Measurements from ENCODE around the gene NRBP1.
"Not testable (repeated sequence)": the region's sequence is repeated elsewhere in the genome, so short reads cannot be mapped to it uniquely, and the experiment has no call there.

The NRBP1 gene

DNA sequence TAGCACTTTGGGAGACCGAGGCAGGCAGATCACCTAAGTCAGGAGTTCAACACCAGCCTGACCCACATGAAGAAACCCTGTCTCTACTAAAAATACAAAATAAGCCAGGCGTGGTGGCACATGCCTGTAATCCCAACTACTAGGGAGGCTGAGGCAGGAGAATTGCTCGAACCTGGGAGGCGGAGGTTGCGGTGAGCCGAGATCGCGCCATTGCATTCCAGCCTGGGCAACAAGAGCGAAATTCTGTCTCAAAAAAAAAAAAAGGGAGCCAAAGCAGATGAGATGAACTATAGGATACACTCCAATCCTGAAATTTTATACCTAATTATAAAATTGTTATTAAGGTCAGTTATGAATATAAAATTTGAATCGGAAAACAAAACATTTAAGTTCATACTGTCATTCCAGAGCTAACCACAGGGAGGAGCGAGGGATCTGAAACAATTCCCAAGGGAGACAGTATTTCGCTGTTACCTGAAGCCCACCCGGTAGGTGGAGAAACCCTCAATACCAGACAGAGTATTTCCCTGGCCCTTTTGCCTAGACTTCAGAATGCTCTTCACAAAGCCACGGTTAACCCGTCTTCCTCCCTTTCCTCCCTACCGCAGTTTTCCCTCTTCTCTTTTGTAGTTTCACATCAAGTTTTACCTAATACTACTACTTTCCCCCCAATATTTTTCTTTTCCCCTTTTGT, 20.5 kb upstream of the NRBP1 start:
- no peak overlapping the region for H3K27ac ChIP-seq (ENCODE audit: low read depth, low read length)
- peaks cover 9% of the 10 kb centered on the region for H3K4me1 ChIP-seq (ENCODE audit: control insufficient read depth, insufficient read depth, low read length)
- no peak overlapping the region for H3K9ac ChIP-seq (ENCODE audit: low read length)

DNA sequence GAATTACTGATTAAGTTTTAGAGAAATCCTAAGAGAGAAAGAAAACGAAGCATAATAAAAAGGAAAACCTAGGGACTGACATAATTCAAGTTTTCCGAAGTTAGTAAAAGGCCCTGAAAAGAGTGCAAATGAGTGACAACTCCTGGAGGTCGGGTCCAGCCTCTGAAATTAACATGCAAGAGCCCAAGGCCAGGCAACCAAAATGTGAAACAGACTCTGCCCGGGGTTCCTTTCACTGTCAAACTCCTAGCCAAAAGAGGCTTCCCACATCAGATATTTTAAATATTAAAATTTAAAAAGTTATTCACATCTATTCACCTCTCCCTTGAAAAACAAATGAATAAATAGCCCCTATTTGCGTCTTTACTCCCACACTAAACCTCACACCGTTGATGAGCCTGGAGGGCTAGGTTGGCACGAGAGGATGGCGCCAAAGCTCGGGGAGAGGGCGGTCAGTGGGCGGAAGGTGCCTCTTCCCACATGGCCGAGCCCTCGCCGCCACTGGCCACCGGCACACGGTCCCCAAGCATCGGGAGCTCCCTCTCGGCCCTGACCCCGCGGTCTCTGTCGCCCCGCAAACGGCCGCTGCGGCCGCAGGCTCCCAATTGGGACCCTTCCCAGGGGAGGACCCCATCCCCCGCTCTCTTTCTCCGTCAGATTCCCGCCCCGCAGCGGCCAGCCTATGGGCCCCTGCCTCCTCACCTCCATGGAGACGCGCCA, 19.7 kb upstream of the NRBP1 start:
- H3K4me3 ChIP-seq (ENCODE audit: low read length): peak overlapping the region; percentile 79
- peak overlapping the region; percentile 68 for H3K9ac ChIP-seq (ENCODE audit: low read length)
- peak overlapping the region; percentile 63 for H3K27ac ChIP-seq (ENCODE audit: low read depth, low read length)
- no peaks in the 10 kb centered on the region for H3K27me3 ChIP-seq (ENCODE audit: control insufficient read depth, insufficient read depth, low read length)
- peaks cover 9% of the 10 kb centered on the region for H3K4me1 ChIP-seq (ENCODE audit: control insufficient read depth, insufficient read depth, low read length)
- no peaks in the 10 kb centered on the region for H3K36me3 ChIP-seq (ENCODE audit: control insufficient read depth, insufficient read depth, low read length)

More for the DNA sequence above, 20.5 kb upstream of the NRBP1 start:
- H3K36me3 ChIP-seq (ENCODE audit: control insufficient read depth, insufficient read depth, low read length): no peaks in the 10 kb centered on the region
- peak overlapping the region; percentile 79 for H3K4me3 ChIP-seq (ENCODE audit: low read length)
- no peaks in the 10 kb centered on the region for H3K27me3 ChIP-seq (ENCODE audit: control insufficient read depth, insufficient read depth, low read length)

DNA sequence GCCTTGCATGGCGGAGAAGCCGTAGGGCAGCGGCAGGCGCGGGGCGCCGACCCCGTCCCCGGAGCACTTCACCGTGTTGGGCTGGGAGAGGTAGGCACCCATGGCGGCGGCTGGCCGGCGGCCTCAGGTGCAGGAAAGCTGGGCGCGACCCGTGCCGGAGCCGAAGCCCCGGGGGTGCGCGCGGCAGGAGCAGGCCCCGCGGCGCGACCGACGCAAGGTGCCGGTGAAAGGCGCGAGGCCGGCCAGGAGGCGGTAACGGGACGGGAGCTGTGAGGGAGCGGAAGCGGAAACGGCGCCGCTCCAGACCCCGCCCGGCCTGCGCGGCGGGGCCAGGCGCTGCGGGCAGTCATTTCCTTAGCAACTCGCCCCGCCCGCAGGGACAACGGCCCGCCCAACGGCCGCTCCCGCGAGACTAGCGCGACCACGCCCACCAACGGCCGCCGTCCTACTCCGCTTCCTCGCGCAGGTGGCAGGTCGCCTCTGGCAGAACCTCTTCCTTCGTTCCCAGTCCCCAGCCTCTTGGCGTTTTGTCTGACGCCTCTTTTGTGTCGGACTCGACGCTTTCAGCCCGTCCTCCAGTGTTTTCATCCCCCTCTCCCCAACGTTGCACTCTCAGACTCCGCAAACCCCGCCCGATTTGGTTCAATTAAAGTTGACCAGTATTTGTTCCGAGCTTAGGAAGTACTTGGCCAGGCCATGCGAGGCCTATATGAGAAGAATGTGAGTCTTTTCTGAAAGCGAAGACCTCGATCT, 18.9 kb upstream of the NRBP1 start, which contains the start of gene PPM1G:
PPM1G (minus strand) TSS at position 271 of the 753 bp plus-strand sequence; CDS start at position 102, 169 bp downstream.
- Histone ChIP-seq H3K27ac (ENCODE audit: low read depth, low read length) (peak within 1 kb of the TSS; percentile 79), H3K36me3 (ENCODE audit: control insufficient read depth, insufficient read depth, low read length) (no peaks in the 10 kb centered on the region), H3K4me3 (ENCODE audit: low read length) (peak within 1 kb of the TSS; percentile 93), H3K27me3 (ENCODE audit: control insufficient read depth, insufficient read depth, low read length) (no peaks in the 10 kb centered on the region), H3K4me1 (ENCODE audit: control insufficient read depth, insufficient read depth, low read length) (peaks cover 9% of the 10 kb centered on the region), H3K9ac (ENCODE audit: low read length) (peak within 1 kb of the TSS; percentile 68)

DNA sequence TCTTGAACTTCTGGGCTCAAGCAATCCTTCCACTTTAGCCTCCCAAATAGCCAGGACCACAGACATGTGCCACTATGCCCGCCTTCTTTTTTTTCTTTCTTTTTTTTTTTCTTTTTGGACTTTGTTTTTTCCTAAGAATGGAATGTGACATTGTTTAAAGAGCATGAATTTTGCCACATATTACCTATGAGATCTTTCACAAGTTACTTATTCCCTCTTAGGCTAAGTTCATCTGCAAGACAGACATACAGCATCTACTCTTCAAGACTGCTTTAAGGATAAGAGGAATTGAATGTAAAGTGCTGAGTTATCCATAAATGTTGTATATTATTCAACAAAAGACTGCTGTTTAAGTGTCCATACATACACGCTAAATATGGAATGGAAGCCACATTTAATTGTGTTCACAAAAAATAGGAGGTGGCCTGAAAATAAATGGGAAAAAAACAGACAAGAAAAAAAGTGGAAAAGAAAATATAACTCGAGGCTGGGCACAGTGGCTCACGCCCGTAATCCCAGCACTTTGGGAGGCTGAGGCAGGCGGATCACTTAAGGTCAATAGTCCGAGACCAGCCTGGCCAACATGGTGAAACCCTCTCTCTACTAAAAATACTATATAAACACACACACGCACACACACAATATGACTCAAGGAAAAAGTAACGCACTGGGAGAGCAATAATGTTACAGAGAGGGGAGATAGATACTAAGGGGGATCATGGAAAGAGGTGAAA, 15.8 kb upstream of the NRBP1 start:
- Histone ChIP-seq H3K27me3 (ENCODE audit: control insufficient read depth, insufficient read depth, low read length) (no peaks in the 10 kb centered on the region), H3K4me1 (ENCODE audit: control insufficient read depth, insufficient read depth, low read length) (peaks cover 8% of the 10 kb centered on the region), H3K27ac (ENCODE audit: low read depth, low read length) (no peak overlapping the region), H3K36me3 (ENCODE audit: control insufficient read depth, insufficient read depth, low read length) (no peaks in the 10 kb centered on the region), H3K9ac (ENCODE audit: low read length) (no peak overlapping the region), H3K4me3 (ENCODE audit: low read length) (no peak overlapping the region)

DNA sequence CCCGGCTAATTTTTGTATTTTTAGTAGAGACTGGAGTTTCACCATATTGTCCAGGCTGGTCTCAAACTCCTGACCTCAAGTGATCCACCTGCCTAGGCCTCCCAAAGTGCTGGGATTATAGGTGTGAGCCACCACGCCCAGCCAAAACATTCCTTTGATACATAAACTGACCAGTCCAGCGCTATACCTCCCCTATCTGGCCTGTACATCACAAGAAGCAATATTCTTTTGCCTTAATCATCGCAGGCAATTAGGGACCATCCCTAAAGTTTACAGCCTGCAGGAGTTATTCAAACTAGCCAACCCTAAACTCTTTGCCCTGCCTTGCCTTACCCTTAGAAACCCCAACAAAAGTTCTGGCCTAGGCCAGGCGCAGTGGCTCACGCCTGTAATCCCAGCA, 12.3 kb upstream of the NRBP1 start:
- Histone ChIP-seq H3K9ac (ENCODE audit: low read length) (no peak overlapping the region), H3K27ac (ENCODE audit: low read depth, low read length) (no peak overlapping the region), H3K4me1 (ENCODE audit: control insufficient read depth, insufficient read depth, low read length) (no peaks in the 10 kb centered on the region), H3K27me3 (ENCODE audit: control insufficient read depth, insufficient read depth, low read length) (no peaks in the 10 kb centered on the region), H3K36me3 (ENCODE audit: control insufficient read depth, insufficient read depth, low read length) (no peaks in the 10 kb centered on the region), H3K4me3 (ENCODE audit: low read length) (no peak overlapping the region)

DNA sequence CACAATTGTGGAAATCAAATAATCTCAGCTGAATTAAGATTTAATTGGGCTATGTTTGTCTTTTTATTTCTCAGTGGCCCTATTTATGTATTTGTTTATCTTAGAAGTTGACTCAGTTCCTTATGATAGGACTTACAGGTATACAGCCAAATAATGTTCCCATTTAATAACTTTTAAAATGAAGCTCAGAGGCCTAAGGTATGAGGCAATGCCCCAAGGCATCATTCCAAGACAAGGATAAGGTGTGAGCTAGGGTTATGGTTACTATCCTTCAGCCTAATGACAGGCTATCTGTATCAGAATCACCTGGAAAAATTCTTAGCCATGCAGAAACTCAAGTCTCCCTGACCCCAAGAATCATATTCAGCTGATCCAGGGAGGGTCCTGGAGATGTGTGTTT, 7.4 kb upstream of the NRBP1 start:
- Histone ChIP-seq H3K27ac (ENCODE audit: low read depth, low read length) (no peak overlapping the region), H3K36me3 (ENCODE audit: control insufficient read depth, insufficient read depth, low read length) (no peaks in the 10 kb centered on the region), H3K9ac (ENCODE audit: low read length) (no peak overlapping the region), H3K4me3 (ENCODE audit: low read length) (no peak overlapping the region), H3K27me3 (ENCODE audit: control insufficient read depth, insufficient read depth, low read length) (no peaks in the 10 kb centered on the region), H3K4me1 (ENCODE audit: control insufficient read depth, insufficient read depth, low read length) (no peaks in the 10 kb centered on the region)

DNA sequence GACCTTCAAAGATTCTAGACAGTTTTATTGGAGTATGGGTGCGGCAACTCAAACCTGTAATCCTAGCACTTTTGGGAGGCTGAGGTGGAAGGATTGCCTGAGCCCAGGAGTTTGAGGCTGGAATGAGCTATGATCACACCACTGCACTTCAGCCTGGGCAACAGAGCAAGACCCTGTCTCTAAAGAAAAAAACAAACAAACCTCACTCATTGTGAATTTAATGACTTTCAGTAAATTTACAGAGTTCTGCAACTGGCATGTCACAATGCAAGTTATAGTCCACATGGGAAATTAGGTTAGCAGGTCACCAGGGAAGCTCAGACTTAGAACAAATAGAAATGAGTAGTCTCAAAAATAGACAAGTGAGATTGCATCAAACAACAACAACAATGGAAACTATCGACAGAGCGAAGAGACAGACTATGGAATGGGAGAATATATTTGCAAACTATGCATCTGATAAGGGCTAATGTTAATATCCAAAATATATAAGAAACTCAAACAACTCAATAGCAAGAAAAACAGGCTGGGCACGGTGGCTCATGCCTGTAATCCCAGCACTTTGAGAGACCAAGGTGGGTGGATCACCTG, 6.7 kb upstream of the NRBP1 start:
- Histone ChIP-seq H3K27me3 (ENCODE audit: control insufficient read depth, insufficient read depth, low read length) (no peaks in the 10 kb centered on the region), H3K36me3 (ENCODE audit: control insufficient read depth, insufficient read depth, low read length) (no peaks in the 10 kb centered on the region), H3K9ac (ENCODE audit: low read length) (no peak overlapping the region), H3K4me3 (ENCODE audit: low read length) (no peak overlapping the region), H3K27ac (ENCODE audit: low read depth, low read length) (no peak overlapping the region), H3K4me1 (ENCODE audit: control insufficient read depth, insufficient read depth, low read length) (no peaks in the 10 kb centered on the region)

DNA sequence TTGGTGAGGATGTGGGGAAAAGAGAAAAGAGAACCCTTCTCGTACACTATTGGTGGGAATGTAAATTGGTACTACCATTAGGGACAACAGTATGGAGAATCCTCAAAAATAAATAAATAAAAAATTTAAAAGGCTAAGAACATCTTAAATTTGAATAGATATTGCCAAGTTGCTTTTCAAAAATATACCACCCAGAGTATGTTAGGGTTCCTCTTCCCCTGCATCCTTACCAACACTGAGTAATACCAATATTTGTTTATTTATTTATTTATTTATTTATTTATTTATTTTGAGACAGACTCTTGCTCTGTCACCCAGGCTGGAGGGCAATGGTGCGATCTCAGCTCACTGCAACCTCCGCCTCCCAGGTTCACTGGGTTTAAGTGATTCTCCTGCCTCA, 5.5 kb upstream of the NRBP1 start:
- no peak overlapping the region for H3K4me3 ChIP-seq (ENCODE audit: low read length)
- H3K27ac ChIP-seq (ENCODE audit: low read depth, low read length): no peak overlapping the region
- H3K36me3 ChIP-seq (ENCODE audit: control insufficient read depth, insufficient read depth, low read length): no peaks in the 10 kb centered on the region
- H3K27me3 ChIP-seq (ENCODE audit: control insufficient read depth, insufficient read depth, low read length): no peaks in the 10 kb centered on the region
- H3K9ac ChIP-seq (ENCODE audit: low read length): no peak overlapping the region
- H3K4me1 ChIP-seq (ENCODE audit: control insufficient read depth, insufficient read depth, low read length): peaks cover 2% of the 10 kb centered on the region

DNA sequence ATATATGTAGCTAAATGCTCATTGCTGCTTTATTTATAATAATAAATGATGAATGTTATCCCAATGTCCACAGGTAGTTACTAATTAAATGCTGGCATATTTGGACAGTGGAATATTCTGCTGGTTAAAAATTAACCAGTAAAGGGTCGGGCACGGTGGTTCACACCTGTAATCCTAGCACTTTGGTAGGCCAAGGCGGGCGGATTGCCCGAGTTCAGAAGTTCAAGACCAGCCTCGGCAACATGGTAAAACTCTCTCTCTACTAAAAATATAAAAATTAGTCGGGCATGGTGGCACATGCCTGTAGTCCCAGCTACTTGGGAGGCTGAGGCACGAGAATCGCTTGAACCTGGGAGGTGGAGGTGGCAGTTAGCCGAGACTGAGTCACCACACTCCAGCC, 3.4 kb upstream of the NRBP1 start:
- not testable (repeated sequence) for H3K27me3 ChIP-seq (ENCODE audit: control insufficient read depth, insufficient read depth, low read length); H3K4me3 ChIP-seq (ENCODE audit: low read length); H3K36me3 ChIP-seq (ENCODE audit: control insufficient read depth, insufficient read depth, low read length); H3K27ac ChIP-seq (ENCODE audit: low read depth, low read length); H3K4me1 ChIP-seq (ENCODE audit: control insufficient read depth, insufficient read depth, low read length); H3K9ac ChIP-seq (ENCODE audit: low read length)

DNA sequence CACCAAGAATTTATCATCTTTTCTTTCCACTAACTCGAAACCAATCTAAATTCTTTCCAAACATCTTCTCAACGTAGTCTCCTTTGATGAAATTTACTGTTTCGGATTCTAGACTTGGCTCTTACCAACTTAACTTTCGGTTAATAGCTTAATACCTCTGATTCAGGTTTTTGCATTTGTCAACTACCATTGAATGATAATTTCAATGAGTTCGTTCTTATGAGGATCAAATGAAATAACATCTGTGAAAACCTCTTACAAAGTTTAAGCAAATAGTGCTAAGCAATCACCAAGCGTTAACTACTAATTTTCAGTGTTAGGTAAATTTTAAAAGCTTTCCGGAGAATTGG, 593 bp upstream of the NRBP1 start:
- H3K27ac ChIP-seq (ENCODE audit: low read depth, low read length): peak overlapping the region; percentile 95
- H3K4me3 ChIP-seq (ENCODE audit: low read length): peak overlapping the region; percentile 88
- H3K9ac ChIP-seq (ENCODE audit: low read length): peak overlapping the region; percentile 70

DNA sequence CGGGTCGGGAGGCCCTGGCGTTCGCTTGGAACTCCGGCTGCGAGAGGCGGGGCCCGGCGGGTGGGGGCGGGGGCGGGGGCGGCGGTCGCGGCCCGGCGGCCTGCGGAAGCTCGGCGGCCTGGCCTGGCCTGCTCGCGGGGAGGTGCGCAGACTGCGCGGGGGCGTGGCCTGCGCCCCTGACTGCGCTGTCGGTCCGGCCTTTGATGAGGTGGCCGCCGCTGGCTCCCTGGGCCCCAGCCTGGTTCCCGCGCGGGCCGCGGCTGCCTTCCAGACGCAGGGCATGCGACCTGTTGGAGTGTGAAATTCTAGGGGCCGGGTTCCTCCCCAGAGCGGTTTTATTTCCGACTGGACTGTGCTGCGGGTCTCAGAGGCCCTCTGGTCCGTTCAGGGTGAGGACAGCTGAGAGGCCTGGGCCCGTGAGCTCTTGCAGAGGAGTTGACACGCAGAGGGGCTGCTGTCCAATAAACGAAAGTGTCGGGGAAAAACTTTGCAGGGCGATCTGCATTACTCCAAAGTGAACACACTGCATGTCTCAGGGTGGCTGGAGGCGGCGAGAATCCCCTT, 629 bp downstream of the NRBP1 start:
- Histone ChIP-seq H3K9ac (ENCODE audit: low read length) (peak overlapping the region; percentile 99), H3K4me3 (ENCODE audit: low read length) (peak overlapping the region; percentile 97), H3K27ac (ENCODE audit: low read depth, low read length) (peak overlapping the region; percentile 95), H3K36me3 (ENCODE audit: control insufficient read depth, insufficient read depth, low read length) (peaks cover 8% of the 10 kb centered on the region), H3K27me3 (ENCODE audit: control insufficient read depth, insufficient read depth, low read length) (no peaks in the 10 kb centered on the region), H3K4me1 (ENCODE audit: control insufficient read depth, insufficient read depth, low read length) (peaks cover 10% of the 10 kb centered on the region)

More for the DNA sequence above, 593 bp upstream of the NRBP1 start:
- Histone ChIP-seq H3K36me3 (ENCODE audit: control insufficient read depth, insufficient read depth, low read length) (no peaks in the 10 kb centered on the region), H3K4me1 (ENCODE audit: control insufficient read depth, insufficient read depth, low read length) (peaks cover 10% of the 10 kb centered on the region), H3K27me3 (ENCODE audit: control insufficient read depth, insufficient read depth, low read length) (no peaks in the 10 kb centered on the region)
